ENCODE results near the gene SPINT3. TPM values are rescaled to one million over a fixed set of nuclear protein-coding genes. Genes with fewer than 3 reads are reported as not detected.
"Not testable (repeated sequence)": the region's sequence is repeated elsewhere in the genome, so short reads cannot be mapped to it uniquely, and the experiment has no call there.

SPINT3 gene
- total and polyA plus RNA-seq, 2 of the 8 experiments (the other 6 are each of a cell fraction or from before 2014, with no cell fraction given) = not detected

GRCh38 chr20:45477530-45478148, 37.8 kb downstream of the SPINT3 start:
- H2AK5ac ChIP-seq (ENCODE audit: low read depth, low read length); H4K91ac ChIP-seq (replicated peaks; ENCODE audit: insufficient read length, low read length); H4K8ac ChIP-seq (ENCODE audit: extremely low read depth, insufficient read depth, low read length); H2BK5ac ChIP-seq (ENCODE audit: low read depth, low read length); H3K79me1 ChIP-seq (ENCODE audit: low read depth, low read length); H3K27ac ChIP-seq (ENCODE audit: low read depth, low read length); H2BK120ac ChIP-seq (replicated peaks; ENCODE audit: low read depth, low read length); H4K20me1 ChIP-seq (replicated peaks in 1 of 2; ENCODE audit: control insufficient read depth in 1 of 2, insufficient read depth in 2 of 2, low read length in 2 of 2); H2BK12ac ChIP-seq (ENCODE audit: low read depth, low read length); FAIRE-seq; H3K4ac ChIP-seq (replicated peaks; ENCODE audit: insufficient read length, low read depth, low read length); H3K4me2 ChIP-seq (ENCODE audit: insufficient read depth in 1 of 2, low read depth in 2 of 2, low read length in 2 of 2); H3K23me2 ChIP-seq (ENCODE audit: low read depth, low read length); H2BK20ac ChIP-seq (ENCODE audit: low read length); H3K4me3 ChIP-seq (ENCODE audit: extremely low read depth in 1 of 4, insufficient read depth in 2 of 4, low read depth in 3 of 4, low read length in 4 of 4); H3K56ac ChIP-seq (replicated peaks; ENCODE audit: insufficient read length, low read depth, low read length); H3K36me3 ChIP-seq (ENCODE audit: control insufficient read depth in 2 of 4, insufficient read depth in 4 of 4, low read length in 3 of 4); H3K4me1 ChIP-seq (replicated peaks in 1 of 4; ENCODE audit: control insufficient read depth in 3 of 4, insufficient read depth in 4 of 4, low read length in 3 of 4); H3K9me3 ChIP-seq (ENCODE audit: insufficient read depth in 2 of 2, low read depth in 1 of 2, low read length in 1 of 2); H2BK15ac ChIP-seq (ENCODE audit: low read length); H3K23ac ChIP-seq (ENCODE audit: insufficient read length); H4K5ac ChIP-seq (ENCODE audit: insufficient read length, low read depth, low read length); H3K9ac ChIP-seq (replicated peaks in 1 of 4; ENCODE audit: extremely low read depth in 1 of 4, low read depth in 3 of 4, low read length in 3 of 4); H3K79me2 ChIP-seq (ENCODE audit: control insufficient read depth in 1 of 2, insufficient read depth in 2 of 2, low read length in 2 of 2); H3K14ac ChIP-seq (ENCODE audit: insufficient read length); H3K18ac ChIP-seq (ENCODE audit: extremely low read depth, low read length); H2AFZ ChIP-seq (ENCODE audit: low read length); H3K27me3 ChIP-seq (replicated peaks in 1 of 4; ENCODE audit: control insufficient read depth in 3 of 4, extremely low read depth in 1 of 4, insufficient read depth in 3 of 4, low read length in 3 of 4); DNase-seq (ENCODE audit: low read depth in 1 of 2, low spot score in 2 of 2): not testable (repeated sequence)
- WGBS, 2 experiments (ENCODE audit: extremely low coverage in 1 of 2, insufficient coverage in 1 of 2, insufficient read length in 1 of 2, insufficient replicate concordance in 2 of 2, low coverage in 1 of 2, low lambda C conversion rate in 2 of 2, missing lambda C conversion rate in 1 of 2) = 82% methylated on average over 7 of the region's 7 CpGs; no CpG with 5 or more reads in 1 of the 2 experiments
- ChIA-PET CTCF (ENCODE audit: partially characterized antibody) (interaction anchor here (1.0 to 3.3 kb wide), 13 partner anchors 9 to 293 kb away, joined by 3 to 13 read pairs (median 4); partner anchors contain the start of genes SYS1 and WFDC2), POLR2A (ENCODE audit: partially characterized antibody) (interaction anchor here (0.6 to 3.8 kb wide), 6 partner anchors 9 to 115 kb away, joined by 3 to 21 read pairs (median 3); partner anchors contain the start of genes SYS1 and WFDC2)

- H2BK5ac ChIP-seq (ENCODE audit: low read depth, low read length); H2BK15ac ChIP-seq (ENCODE audit: low read length); H3K36me3 ChIP-seq (ENCODE audit: control insufficient read depth in 2 of 4, insufficient read depth in 4 of 4, low read length in 3 of 4); POLR2A ChIA-PET (ENCODE audit: partially characterized antibody); H2BK20ac ChIP-seq (ENCODE audit: low read length); H3K18ac ChIP-seq (ENCODE audit: extremely low read depth, low read length); H3K4me3 ChIP-seq (ENCODE audit: extremely low read depth in 1 of 4, insufficient read depth in 2 of 4, low read depth in 3 of 4, low read length in 4 of 4); CTCF ChIA-PET (ENCODE audit: partially characterized antibody); H3K23ac ChIP-seq (ENCODE audit: insufficient read length); H3K14ac ChIP-seq (ENCODE audit: insufficient read length); FAIRE-seq; H3K9ac ChIP-seq (replicated peaks in 1 of 4; ENCODE audit: extremely low read depth in 1 of 4, low read depth in 3 of 4, low read length in 3 of 4); H4K91ac ChIP-seq (replicated peaks; ENCODE audit: insufficient read length, low read length); H3K4me2 ChIP-seq (ENCODE audit: insufficient read depth in 1 of 2, low read depth in 2 of 2, low read length in 2 of 2); H3K79me1 ChIP-seq (ENCODE audit: low read depth, low read length); H2AFZ ChIP-seq (ENCODE audit: low read length); H2BK12ac ChIP-seq (ENCODE audit: low read depth, low read length); H4K5ac ChIP-seq (ENCODE audit: insufficient read length, low read depth, low read length); H3K9me3 ChIP-seq (ENCODE audit: insufficient read depth in 2 of 2, low read depth in 1 of 2, low read length in 1 of 2); H3K79me2 ChIP-seq (ENCODE audit: control insufficient read depth in 1 of 2, insufficient read depth in 2 of 2, low read length in 2 of 2); H4K20me1 ChIP-seq (replicated peaks in 1 of 2; ENCODE audit: control insufficient read depth in 1 of 2, insufficient read depth in 2 of 2, low read length in 2 of 2); DNase-seq (ENCODE audit: low read depth in 1 of 2, low spot score in 2 of 2); H3K56ac ChIP-seq (replicated peaks; ENCODE audit: insufficient read length, low read depth, low read length); H3K27me3 ChIP-seq (replicated peaks in 1 of 4; ENCODE audit: control insufficient read depth in 3 of 4, extremely low read depth in 1 of 4, insufficient read depth in 3 of 4, low read length in 3 of 4); H2BK120ac ChIP-seq (replicated peaks; ENCODE audit: low read depth, low read length); H4K8ac ChIP-seq (ENCODE audit: extremely low read depth, insufficient read depth, low read length); H3K4ac ChIP-seq (replicated peaks; ENCODE audit: insufficient read length, low read depth, low read length); H3K27ac ChIP-seq (ENCODE audit: low read depth, low read length); H2AK5ac ChIP-seq (ENCODE audit: low read depth, low read length): not testable (repeated sequence)
- Histone ChIP-seq H3K23me2 (ENCODE audit: low read depth, low read length) (peaks cover 11% of the 10 kb centered on the region; the same call in 1 of the 2 replicates), H3K4me1 (replicated peaks in 1 of 4; ENCODE audit: control insufficient read depth in 3 of 4, insufficient read depth in 4 of 4, low read length in 3 of 4) (peaks cover 2 to 20% (median 7%) of the 10 kb centered on the region in 4 experiments)
- 85% methylated on average over 3 of the region's 3 CpGs; no CpG with 5 or more reads in 1 of the 2 experiments for WGBS, 2 experiments (ENCODE audit: extremely low coverage in 1 of 2, insufficient coverage in 1 of 2, insufficient read length in 1 of 2, insufficient replicate concordance in 2 of 2, low coverage in 1 of 2, low lambda C conversion rate in 2 of 2, missing lambda C conversion rate in 1 of 2)
These were observed 43.1 kb downstream of the SPINT3 start for GRCh38 chr20:45472286-45472685.
